Neural progenitor cell (in vitro differentiated cells): ENCODE measurements around the gene TBATA. TPM values are rescaled to one million over a fixed set of nuclear protein-coding genes. Genes with fewer than 3 reads are reported as not detected.
A peak's percentile ranks its signal among the peaks of the same experiment; 100 is the strongest.

Experiments used
- DNase-seq: peaks from one replicate; pipeline ENCODE4 v3.0.0-alpha.2; 2016; ENCODE audit warnings: low spot score
- H2AFZ ChIP-seq: fragments of 200-600 bp; sonication (generic); replicated peaks from 2 replicates; pipeline ENCODE4 v1.6.1; 2016; ENCODE audit warnings: antibody characterized with exemption
- H3F3A ChIP-seq: fragments of 200-600 bp; sonication (generic); 2 replicates; pipeline ENCODE4 v1.6.1; 2016; ENCODE audit warnings: antibody characterized with exemption, low read depth
- H3K27ac ChIP-seq: fragments of 200-600 bp; sonication (generic); 2 replicates; pipeline ENCODE4 v1.5.1; 2016; ENCODE audit warnings: mild to moderate bottlenecking
- H3K27me3 ChIP-seq: fragments of 200-600 bp; sonication (generic); 2 replicates; pipeline ENCODE4 v1.6.1; 2016; ENCODE audit warnings: mild to moderate bottlenecking, moderate library complexity
- H3K36me3 ChIP-seq: fragments of 200-600 bp; sonication (generic); 2 replicates; pipeline ENCODE4 v1.5.1; 2016
- H3K4me1 ChIP-seq: fragments of 200-600 bp; sonication (generic); 2 replicates; pipeline ENCODE4 v1.6.1; 2016; ENCODE audit warnings: mixed run types
- H3K4me2 ChIP-seq: fragments of 200-600 bp; sonication (generic); 2 replicates; pipeline ENCODE4 v1.6.1; 2016
- H3K4me3 ChIP-seq: fragments of 200-600 bp; sonication (generic); 2 replicates; pipeline ENCODE4 v1.5.1; 2016
- H3K79me2 ChIP-seq: fragments of 200-600 bp; sonication (generic); 2 replicates; pipeline ENCODE4 v1.6.1; 2016; ENCODE audit warnings: low read depth
- H3K9ac ChIP-seq: fragments of 200-600 bp; sonication (generic); 2 replicates; pipeline ENCODE4 v1.6.1; 2016
- H3K9me3 ChIP-seq: fragments of 200-600 bp; sonication (generic); 2 replicates; pipeline ENCODE4 v1.5.1; 2016; ENCODE audit warnings: low read depth
- H4K20me1 ChIP-seq: fragments of 200-600 bp; sonication (generic); 2 replicates; pipeline ENCODE4 v1.6.1; 2016; ENCODE audit warnings: low read depth
- H3K27ac Mint-ChIP-seq: 3 replicates; pipeline ENCODE4 v1.8.0; 2021; ENCODE audit warnings: mixed read lengths
- H3K27me3 Mint-ChIP-seq: 2 replicates; pipeline ENCODE4 v1.8.0; 2022; ENCODE audit warnings: low read depth, mild to moderate bottlenecking, inconsistent platforms, moderate library complexity, mixed read lengths; ENCODE audit not compliant: insufficient read depth
- H3K36me3 Mint-ChIP-seq: 3 replicates; pipeline ENCODE4 v1.8.0; 2021; ENCODE audit warnings: mixed read lengths
- H3K4me1 Mint-ChIP-seq: 3 replicates; pipeline ENCODE4 v1.8.0; 2021; ENCODE audit warnings: mixed read lengths
- H3K4me3 Mint-ChIP-seq: 3 replicates; pipeline ENCODE4 v1.8.0; 2021; ENCODE audit warnings: mild to moderate bottlenecking, moderate library complexity, mixed read lengths
- H3K9me3 Mint-ChIP-seq: 3 replicates; pipeline ENCODE4 v1.8.0; 2020; ENCODE audit warnings: mixed read lengths
- EZH2 ChIP-seq: fragments of 200-600 bp; sonication (generic); IDR thresholded peaks from 2 replicates; pipeline ENCODE4 v1.6.1; 2017; ENCODE audit warnings: antibody characterized with exemption, mild to moderate bottlenecking, moderate library complexity
- EZH2phosphoT487 ChIP-seq: fragments of 200-600 bp; sonication (generic); IDR thresholded peaks from 2 replicates; pipeline ENCODE4 v1.6.1; 2017; ENCODE audit warnings: antibody characterized with exemption
- total RNA-seq: library from RNA; depleted of rRNA; stranded (reverse); fragments of >200 nt; gene quantifications from 2 replicates; pipeline ENCODE4 v1.2.3, GENCODE V29; 2015; ENCODE audit warnings: low replicate concordance
- TF ChIP-seq, protein P1 (sequence below): fragments of 200-600 bp; sonication (generic); IDR thresholded peaks from 2 replicates; pipeline ENCODE4 v1.5.1; 2017; ENCODE audit warnings: antibody characterized with exemption, mild to moderate bottlenecking

TBATA gene
- total RNA-seq, 1 donor from 2014 or later = not detected

DNA sequence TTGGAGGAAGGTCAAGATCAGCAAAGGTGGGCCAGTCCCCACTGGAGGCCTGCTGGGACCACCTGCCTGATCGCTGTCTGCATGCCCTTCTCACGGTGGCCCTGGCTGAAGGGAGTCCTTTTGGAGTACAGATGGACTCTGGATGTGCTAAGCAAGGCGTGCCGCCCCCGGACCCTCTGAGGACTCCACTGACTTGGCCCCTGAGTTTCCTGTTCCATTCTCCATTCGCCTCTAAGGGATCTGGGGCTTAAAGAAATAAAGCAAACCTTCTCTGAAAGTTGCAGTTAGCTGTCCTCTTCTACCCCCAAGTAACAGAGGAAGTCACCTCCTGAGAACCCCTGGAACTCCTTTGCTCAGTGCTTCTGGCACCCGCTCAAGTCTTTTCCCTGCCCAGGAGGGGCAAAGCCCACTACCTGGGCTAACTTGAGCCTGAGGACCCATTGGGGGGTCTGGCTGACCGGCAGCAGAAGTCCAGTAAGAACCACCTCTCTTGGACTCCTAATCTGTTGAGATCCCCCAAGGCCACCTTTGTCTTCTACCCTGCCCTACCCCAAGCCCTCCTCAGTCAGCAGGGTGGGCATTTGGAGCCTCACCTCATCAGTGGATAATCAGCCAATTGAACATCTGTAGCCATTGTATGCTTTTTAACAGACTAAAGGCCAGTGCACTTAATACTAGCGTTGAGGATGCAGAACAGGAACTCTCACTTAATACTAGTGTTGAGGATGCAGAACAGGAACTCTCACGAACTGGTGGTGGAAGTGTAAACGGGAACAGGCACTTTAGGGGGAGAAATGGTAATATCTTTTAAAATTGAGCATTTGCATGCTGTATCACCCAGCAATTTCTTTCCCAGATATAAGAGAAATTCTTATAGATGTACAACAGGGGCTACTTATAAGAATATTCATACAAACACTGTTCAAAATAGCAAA lies 2.2 kb downstream of the TBATA start:
- Histone ChIP-seq H3F3A (no peaks in the 10 kb centered on the region), H3K36me3 (no peaks in the 10 kb centered on the region), H3K4me3 (no peak overlapping the region), H3K4me1 (no peaks in the 10 kb centered on the region), H3K27ac (no peak overlapping the region), H2AFZ (no peak overlapping the region), H3K27me3 (no peaks in the 10 kb centered on the region), H3K9me3 (no peaks in the 10 kb centered on the region), H3K79me2 (no peaks in the 10 kb centered on the region), H3K4me2 (no peak overlapping the region), H3K9ac (no peak overlapping the region), H4K20me1 (no peaks in the 10 kb centered on the region)
- DNase-seq = no peak
- H3K4me1 Mint-ChIP-seq = peaks cover 4% of the 10 kb centered on the region
- peaks cover 4% of the 10 kb centered on the region for H3K9me3 Mint-ChIP-seq
- H3K4me3 Mint-ChIP-seq = no peak overlapping the region
- no peak for TF ChIP-seq EZH2
- TF ChIP-seq EZH2phosphoT487 = no peak
- TF ChIP-seq, protein P1, sequence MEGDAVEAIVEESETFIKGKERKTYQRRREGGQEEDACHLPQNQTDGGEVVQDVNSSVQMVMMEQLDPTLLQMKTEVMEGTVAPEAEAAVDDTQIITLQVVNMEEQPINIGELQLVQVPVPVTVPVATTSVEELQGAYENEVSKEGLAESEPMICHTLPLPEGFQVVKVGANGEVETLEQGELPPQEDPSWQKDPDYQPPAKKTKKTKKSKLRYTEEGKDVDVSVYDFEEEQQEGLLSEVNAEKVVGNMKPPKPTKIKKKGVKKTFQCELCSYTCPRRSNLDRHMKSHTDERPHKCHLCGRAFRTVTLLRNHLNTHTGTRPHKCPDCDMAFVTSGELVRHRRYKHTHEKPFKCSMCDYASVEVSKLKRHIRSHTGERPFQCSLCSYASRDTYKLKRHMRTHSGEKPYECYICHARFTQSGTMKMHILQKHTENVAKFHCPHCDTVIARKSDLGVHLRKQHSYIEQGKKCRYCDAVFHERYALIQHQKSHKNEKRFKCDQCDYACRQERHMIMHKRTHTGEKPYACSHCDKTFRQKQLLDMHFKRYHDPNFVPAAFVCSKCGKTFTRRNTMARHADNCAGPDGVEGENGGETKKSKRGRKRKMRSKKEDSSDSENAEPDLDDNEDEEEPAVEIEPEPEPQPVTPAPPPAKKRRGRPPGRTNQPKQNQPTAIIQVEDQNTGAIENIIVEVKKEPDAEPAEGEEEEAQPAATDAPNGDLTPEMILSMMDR = no peak
- peak overlapping the region; percentile 63 for H3K27ac Mint-ChIP-seq
- H3K27me3 Mint-ChIP-seq = peaks cover 5% of the 10 kb centered on the region
- no peaks in the 10 kb centered on the region for H3K36me3 Mint-ChIP-seq

DNA sequence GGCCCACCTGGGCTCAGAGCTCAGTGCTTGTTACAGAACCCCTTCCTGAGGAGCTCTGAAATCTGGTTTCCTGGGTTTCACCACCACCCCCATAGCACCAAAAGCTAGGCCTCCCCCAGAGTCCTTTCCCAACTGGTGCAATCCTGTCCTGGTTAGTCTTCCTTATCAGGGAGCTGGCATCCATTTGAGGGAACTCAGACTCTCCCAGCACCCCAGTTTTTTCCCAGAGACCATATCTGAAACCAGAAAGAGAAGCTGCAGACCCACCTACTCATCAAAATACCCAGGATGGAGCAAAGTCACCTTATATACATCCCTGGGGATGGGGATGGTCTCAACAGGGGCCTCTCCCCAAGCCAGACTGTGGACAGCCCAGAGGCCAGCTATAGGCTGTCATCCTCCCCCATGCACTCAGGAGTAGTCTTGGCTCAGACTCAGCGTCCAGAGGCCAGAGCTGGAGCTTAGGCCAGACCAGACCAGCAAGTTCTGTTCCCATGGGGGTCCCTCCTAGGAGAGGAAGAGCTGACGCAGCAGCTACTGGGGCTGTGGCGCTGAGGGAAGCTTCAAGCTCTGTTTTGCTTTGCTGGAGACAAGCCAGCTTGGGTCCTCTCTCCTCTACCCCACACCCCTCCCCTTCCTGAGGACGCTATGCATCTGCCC lies 3.0 kb downstream of the TBATA start:
- Histone ChIP-seq H4K20me1 (no peaks in the 10 kb centered on the region), H3K9me3 (no peaks in the 10 kb centered on the region), H3F3A (no peaks in the 10 kb centered on the region), H3K27ac (no peak overlapping the region), H3K4me1 (no peaks in the 10 kb centered on the region), H3K9ac (no peak overlapping the region), H3K27me3 (no peaks in the 10 kb centered on the region), H3K36me3 (no peaks in the 10 kb centered on the region), H3K4me3 (no peak overlapping the region), H3K4me2 (no peak overlapping the region), H2AFZ (no peak overlapping the region), H3K79me2 (no peaks in the 10 kb centered on the region)
- TF ChIP-seq EZH2phosphoT487 = no peak
- no peak for TF ChIP-seq EZH2
- TF ChIP-seq, protein P1 = no peak
- Mint-ChIP-seq H3K4me1 (peaks cover 4% of the 10 kb centered on the region), H3K27ac (peak overlapping the region; percentile 63), H3K4me3 (no peak overlapping the region), H3K27me3 (peaks cover 6% of the 10 kb centered on the region), H3K9me3 (peaks cover 4% of the 10 kb centered on the region), H3K36me3 (no peaks in the 10 kb centered on the region)
- DNase-seq = no peak

DNA sequence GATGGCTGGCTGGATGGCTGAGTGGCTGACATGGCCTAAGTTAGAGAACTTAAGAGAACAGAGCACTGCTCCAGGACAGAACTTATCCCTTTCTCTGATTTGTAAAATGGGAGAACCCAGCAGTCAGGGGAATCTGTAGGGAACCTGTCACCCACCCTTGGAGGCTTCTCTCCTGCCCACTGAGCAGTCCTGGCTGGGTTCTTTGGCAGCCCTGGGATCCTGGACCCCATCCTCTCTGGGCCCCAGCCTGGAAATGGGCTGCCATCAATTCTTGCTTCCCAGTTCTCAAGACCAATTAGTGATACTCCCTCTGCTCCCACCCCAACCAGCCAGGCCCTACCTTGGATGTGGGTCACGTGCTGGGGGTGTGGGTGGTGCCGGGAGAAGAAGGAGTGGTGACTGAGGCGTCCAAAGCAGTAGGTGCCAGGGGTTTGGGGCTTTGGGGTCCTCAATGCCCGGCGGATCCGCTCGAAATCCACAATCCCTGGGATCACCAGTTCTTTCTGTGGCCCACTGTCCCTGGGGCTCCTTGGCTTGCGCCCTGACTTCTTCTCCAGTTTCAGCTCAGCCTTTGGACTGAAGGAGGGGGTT lies 3.6 kb downstream of the TBATA start:
- H3K27me3 Mint-ChIP-seq = peaks cover 3% of the 10 kb centered on the region
- H3K4me3 Mint-ChIP-seq = no peak overlapping the region
- DNase-seq = no peak
- no peaks in the 10 kb centered on the region for H3K9me3 Mint-ChIP-seq
- H4K20me1 ChIP-seq = no peaks in the 10 kb centered on the region
- H3K27ac Mint-ChIP-seq = no peak overlapping the region
- H3K79me2 ChIP-seq = no peaks in the 10 kb centered on the region
- no peaks in the 10 kb centered on the region for H3K27me3 ChIP-seq
- H3K9ac ChIP-seq = no peak overlapping the region
- H3K4me3 ChIP-seq = no peak overlapping the region
- peaks cover 4% of the 10 kb centered on the region for H3K4me1 Mint-ChIP-seq
- H3K4me2 ChIP-seq = no peak overlapping the region
- H3K36me3 Mint-ChIP-seq = no peaks in the 10 kb centered on the region
- no peaks in the 10 kb centered on the region for H3F3A ChIP-seq
- no peaks in the 10 kb centered on the region for H3K4me1 ChIP-seq
- H3K36me3 ChIP-seq = no peaks in the 10 kb centered on the region
- H3K9me3 ChIP-seq = no peaks in the 10 kb centered on the region
- H2AFZ ChIP-seq = no peak overlapping the region
- no peak for TF ChIP-seq EZH2phosphoT487
- TF ChIP-seq EZH2 = no peak
- TF ChIP-seq, protein P1 = no peak
- no peak overlapping the region for H3K27ac ChIP-seq
